ENCODE results near the gene ALPL.

ALPL gene

GRCh38 chr1:21622466-21623315 lies 113.5 kb downstream of the ALPL start:
- peak overlapping the region; percentile 29; the same call in 1 of the 2 replicates for H3K4me3 ChIP-seq (ENCODE audit: low read depth, low read length)
- ChIA-PET POLR2A (no interaction called here), CTCF (interaction anchor here (1.6 kb wide), 1 partner anchor 27 kb away, joined by 5 read pairs; no protein-coding TSS in a partner anchor)
- DNase-seq (ENCODE audit: low read depth, low spot score), result no peak
- TF ChIP-seq CTCF (IDR thresholded peaks at IDR 0.05; ENCODE audit: insufficient read depth, low read length, missing control alignments), result no peak

- no peak for TF ChIP-seq CTCF (IDR thresholded peaks at IDR 0.05; ENCODE audit: insufficient read depth, low read length, missing control alignments)
- DNase-seq (ENCODE audit: low read depth, low spot score), result no peak
- ChIA-PET POLR2A (no interaction called here), CTCF (interaction anchor here (1.6 to 1.8 kb wide), 2 partner anchors 28 to 36 kb away, joined by 5 to 8 read pairs; no protein-coding TSS in a partner anchor)
- H3K4me3 ChIP-seq (ENCODE audit: low read depth, low read length), result no peak overlapping the region
Measured at GRCh38 chr1:21623410-21623961, 114.3 kb downstream of the ALPL start.

GRCh38 chr1:21624571-21625389 lies 115.6 kb downstream of the ALPL start:
- ChIA-PET CTCF (interaction anchor here (1.8 kb wide), 1 partner anchor 35 kb away, joined by 8 read pairs; no protein-coding TSS in a partner anchor), POLR2A (no interaction called here)

GRCh38 chr1:21625390-21626190 lies 116.4 kb downstream of the ALPL start:
- H3K4me3 ChIP-seq (ENCODE audit: low read depth, low read length), result no peak overlapping the region
- ChIA-PET POLR2A (no interaction called here), CTCF (interaction anchor here (1.8 kb wide), 1 partner anchor 34 kb away, joined by 8 read pairs; no protein-coding TSS in a partner anchor)
- no peak for DNase-seq (ENCODE audit: low read depth, low spot score)
- TF ChIP-seq CTCF (IDR thresholded peaks at IDR 0.05; ENCODE audit: insufficient read depth, low read length, missing control alignments), result no peak

More at GRCh38 chr1:21624571-21625389, 115.6 kb downstream of the ALPL start:
- no peak for DNase-seq (ENCODE audit: low read depth, low spot score)
- no peak for TF ChIP-seq CTCF (IDR thresholded peaks at IDR 0.05; ENCODE audit: insufficient read depth, low read length, missing control alignments)
- no peak overlapping the region for H3K4me3 ChIP-seq (ENCODE audit: low read depth, low read length)

- no peak overlapping the region for H3K4me3 ChIP-seq (ENCODE audit: low read depth, low read length)
- TF ChIP-seq CTCF (IDR thresholded peaks at IDR 0.05; ENCODE audit: insufficient read depth, low read length, missing control alignments), result no peak
- DNase-seq (ENCODE audit: low read depth, low spot score), result no peak
- CTCF ChIA-PET, result no interaction called here
- POLR2A ChIA-PET, result no interaction called here
Measured at GRCh38 chr1:21626921-21627339, 117.7 kb downstream of the ALPL start.
